PC-9 (cell line): ENCODE measurements around the gene ERI2. TPM values are rescaled to one million over a fixed set of nuclear protein-coding genes. Genes with fewer than 3 reads are reported as not detected.

Experiments
- BruUV-seq: library from RNA; stranded (reverse); fragments of 400-500 nt; replicated peaks from 2 replicates; lab custom pipeline; 2021; lab: Mats Ljungman, UMichigan
- CTCF ChIA-PET: fragments of 300-600 bp; sonication (Branson Sonifier 250); formaldehyde crosslinking; loops from one replicate; lab custom pipeline; 2022; ENCODE audit warnings: antibody characterized with exemption; lab: Charles Lee
- POLR2A ChIA-PET: fragments of 300-600 bp; sonication (Branson Sonifier 250); formaldehyde crosslinking; loops from one replicate; lab custom pipeline; 2022; ENCODE audit warnings: antibody characterized with exemption; ENCODE audit not compliant: unreplicated experiment; lab: Charles Lee
- DNase-seq, 2 experiments: peaks; one replicate each; pipeline versions ENCODE4 v3.0.0 to v3.0.0-alpha.2; 2015 to 2022; ENCODE audit warnings: mixed read lengths in 1 of 2
- H2AFZ ChIP-seq: fragments of 200-600 bp; sonication (generic); 2 replicates; pipeline ENCODE4 v1.8.1; 2017; ENCODE audit warnings: antibody characterized with exemption
- H3F3A ChIP-seq: fragments of 200-600 bp; sonication (generic); 2 replicates; pipeline ENCODE4 v1.8.1; 2017; ENCODE audit warnings: antibody characterized with exemption, mild to moderate bottlenecking, low read depth; ENCODE audit not compliant: insufficient read depth
- H3K27ac ChIP-seq: fragments of 200-600 bp; sonication (generic); 2 replicates; pipeline ENCODE4 v1.6.1; 2016; ENCODE audit warnings: mixed run types
- H3K27me3 ChIP-seq: fragments of 200-600 bp; sonication (generic); 2 replicates; pipeline ENCODE4 v1.6.1; 2016; ENCODE audit warnings: low read depth, mixed run types; ENCODE audit not compliant: insufficient read depth
- H3K36me3 ChIP-seq: fragments of 200-600 bp; sonication (generic); 2 replicates; pipeline ENCODE4 v1.6.1; 2016; ENCODE audit warnings: low read depth, mixed run types
- H3K4me1 ChIP-seq: fragments of 200-600 bp; sonication (generic); replicated peaks from 2 replicates; pipeline ENCODE4 v1.6.1; 2016; ENCODE audit warnings: mixed run types; ENCODE audit not compliant: insufficient read depth
- H3K4me2 ChIP-seq: fragments of 200-600 bp; sonication (generic); 2 replicates; pipeline ENCODE4 v1.6.1; 2017; ENCODE audit warnings: mixed run types
- H3K4me3 ChIP-seq: fragments of 200-600 bp; sonication (generic); 2 replicates; pipeline ENCODE4 v1.6.1; 2016; ENCODE audit warnings: mixed run types
- H3K79me2 ChIP-seq: fragments of 200-600 bp; sonication (generic); 2 replicates; pipeline ENCODE4 v1.6.1; 2017; ENCODE audit warnings: low read depth, mixed run types
- H3K9me2 ChIP-seq: fragments of 200-600 bp; sonication (generic); 2 replicates; pipeline ENCODE4 v1.8.1; 2017; ENCODE audit warnings: mild to moderate bottlenecking; ENCODE audit not compliant: insufficient read depth
- H3K9me3 ChIP-seq: fragments of 200-600 bp; sonication (generic); 2 replicates; pipeline ENCODE4 v1.8.1; 2016; ENCODE audit warnings: low read depth; ENCODE audit not compliant: insufficient read depth
- H4K20me1 ChIP-seq: fragments of 200-600 bp; sonication (generic); 2 replicates; pipeline ENCODE4 v1.8.1; 2017; ENCODE audit not compliant: insufficient read depth
- CTCF ChIP-seq: fragments of 200-600 bp; sonication (generic); conservative IDR thresholded peaks from 2 replicates; pipeline ENCODE4 v1.6.1; 2017; ENCODE audit warnings: mixed run types, antibody characterized with exemption, mild to moderate bottlenecking, moderate library complexity
- EZH2 ChIP-seq: fragments of 200-600 bp; sonication (generic); IDR thresholded peaks from 2 replicates; pipeline ENCODE4 v1.8.0; 2017; ENCODE audit warnings: antibody characterized with exemption, low read depth
- intact Hi-C: fragments of 100-400 bp; cut with micrococcal nuclease; formaldehyde crosslinking; loops from one replicate; pipeline ENCODE4 v1.10.0; 2022; ENCODE audit not compliant: unreplicated experiment
- total RNA-seq: library from RNA; stranded (reverse); gene quantifications from 2 replicates; pipeline ENCODE4 v1.2.3, GENCODE V29; 2021

Gene ERI2
- total RNA-seq, 1 experiment from 2014 or later = 29.5 TPM

DNA sequence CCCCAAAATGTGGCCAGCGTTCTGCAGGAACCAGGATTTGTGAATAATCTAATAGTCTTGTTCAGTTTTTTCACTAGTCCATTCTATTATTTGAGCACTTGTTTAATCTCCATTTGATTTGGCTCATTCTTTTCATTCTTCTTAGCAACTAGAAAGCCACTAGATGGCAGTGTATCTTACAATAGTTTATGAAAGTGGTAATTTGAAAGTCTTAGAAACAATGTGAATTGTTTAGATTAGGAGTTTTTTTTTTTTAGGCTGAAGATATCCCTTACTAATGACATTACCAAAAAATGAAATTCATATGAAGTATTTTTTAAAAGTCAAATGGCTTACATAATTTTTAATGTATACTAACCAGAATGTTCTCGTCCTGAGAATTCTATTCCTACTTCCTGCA lies 6.7 kb downstream of the ERI2 start:
- peak in 1 of 2 experiments; percentile 37 for DNase-seq
- no peak for TF ChIP-seq EZH2
- peak; percentile 77 for TF ChIP-seq CTCF
- Histone ChIP-seq H3K27ac (no peak overlapping the region), H3K4me3 (no peak overlapping the region), H3K9me2 (no peaks in the 10 kb centered on the region), H3K4me1 (no peaks in the 10 kb centered on the region), H3K36me3 (0 out of 2 replicates have a peak, but pooled peaks cover 9% of the 10 kb centered on the region), H3K9me3 (no peaks in the 10 kb centered on the region), H3F3A (no peaks in the 10 kb centered on the region), H2AFZ (no peak overlapping the region), H3K79me2 (no peaks in the 10 kb centered on the region), H4K20me1 (no peaks in the 10 kb centered on the region), H3K4me2 (no peak overlapping the region), H3K27me3 (no peaks in the 10 kb centered on the region)
- intact Hi-C loops = no loop called here
- BruUV-seq = no TSS peak
- CTCF ChIA-PET = interaction anchor here (0.7 to 1.2 kb wide), 2 partner anchors 9 to 284 kb away, joined by 3 read pairs; no protein-coding TSS in a partner anchor
- POLR2A ChIA-PET = no interaction called here

GRCh38 chr16:20798364-20798763 lies 7.9 kb downstream of the ERI2 start:
- H3K9me3 ChIP-seq = no peaks in the 10 kb centered on the region
- no peaks in the 10 kb centered on the region for H3K4me1 ChIP-seq
- no peaks in the 10 kb centered on the region for H3K9me2 ChIP-seq
- intact Hi-C loops = no loop called here
- no peaks in the 10 kb centered on the region for H3K27me3 ChIP-seq
- POLR2A ChIA-PET = no interaction called here
- no peaks in the 10 kb centered on the region for H4K20me1 ChIP-seq
- no peak overlapping the region for H2AFZ ChIP-seq
- no peak overlapping the region for H3K4me3 ChIP-seq
- TF ChIP-seq CTCF (no peak), EZH2 (no peak)
- CTCF ChIA-PET = no interaction called here
- no peaks in the 10 kb centered on the region for H3K79me2 ChIP-seq
- no peak overlapping the region for H3K27ac ChIP-seq
- no TSS peak for BruUV-seq
- H3K4me2 ChIP-seq = no peak overlapping the region
- H3F3A ChIP-seq = no peaks in the 10 kb centered on the region
- H3K36me3 ChIP-seq = 0 out of 2 replicates have a peak, but pooled peaks cover 9% of the 10 kb centered on the region
- no peak for DNase-seq

GRCh38 chr16:20791923-20792612 lies 14.2 kb downstream of the ERI2 start:
- no TSS peak for BruUV-seq

More at GRCh38 chr16:20791923-20792612, 14.2 kb downstream of the ERI2 start:
- no peaks in the 10 kb centered on the region for H4K20me1 ChIP-seq
- no peak overlapping the region for H3K4me3 ChIP-seq
- H3F3A ChIP-seq = no peaks in the 10 kb centered on the region
- no peaks in the 10 kb centered on the region for H3K4me1 ChIP-seq
- no peaks in the 10 kb centered on the region for H3K27me3 ChIP-seq
- ChIA-PET POLR2A (no interaction called here), CTCF (no interaction called here)
- no peaks in the 10 kb centered on the region for H3K79me2 ChIP-seq
- no peaks in the 10 kb centered on the region for H3K9me2 ChIP-seq
- intact Hi-C loops = no loop called here
- no peak for DNase-seq
- H2AFZ ChIP-seq = no peak overlapping the region
- no peak overlapping the region for H3K4me2 ChIP-seq
- H3K36me3 ChIP-seq = no peaks in the 10 kb centered on the region
- H3K27ac ChIP-seq = no peak overlapping the region
- TF ChIP-seq EZH2 (no peak), CTCF (no peak)
- no peaks in the 10 kb centered on the region for H3K9me3 ChIP-seq
